ENCODE data around the gene ENDOV.

DNA sequence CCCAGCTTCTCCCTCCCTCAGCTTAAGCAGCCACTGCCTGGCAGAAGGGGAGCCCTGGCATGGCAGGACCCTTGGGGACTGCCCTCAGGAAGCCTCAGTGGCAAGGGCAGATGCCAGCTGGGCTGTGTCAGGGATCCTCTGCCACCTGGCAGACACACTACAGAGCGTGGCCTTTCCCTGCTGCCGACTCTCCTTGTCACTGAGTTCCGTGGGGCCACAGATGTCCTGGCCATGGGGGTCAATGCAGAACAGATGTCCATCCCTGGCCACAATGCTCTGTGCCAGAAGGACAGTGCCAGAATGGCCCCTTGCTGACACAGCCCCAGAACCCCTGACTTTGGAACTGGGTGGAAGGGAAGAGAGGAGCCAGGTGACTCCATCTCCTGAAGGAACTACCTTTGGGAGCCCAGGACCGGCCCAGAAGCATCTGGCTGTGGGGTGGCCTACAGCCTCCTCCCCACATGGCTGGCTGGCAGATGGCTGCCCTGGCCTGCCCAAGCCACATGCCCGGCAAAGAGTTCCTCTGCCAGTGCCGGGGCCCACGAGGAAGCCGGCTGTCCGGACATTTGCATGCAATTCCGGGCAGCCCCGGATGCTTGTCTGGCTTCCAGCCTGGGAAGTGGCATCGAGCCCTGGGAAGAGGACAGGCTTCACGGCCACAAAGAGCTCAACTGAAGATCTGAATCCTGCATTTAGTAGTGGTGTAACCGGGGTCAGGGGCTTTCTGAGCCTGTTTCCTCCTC, 37.4 kb downstream of the ENDOV start:
- TF ChIP-seq EZH2 (IDR thresholded peaks at IDR 0.05) (no peak), POLR2AphosphoS5 (IDR thresholded peaks at IDR 0.05; ENCODE audit: borderline replicate concordance, low read depth, low read length) (no peak), FOXP2 (optimal IDR thresholded peaks at IDR 0.05; ENCODE audit: control extremely low read depth, extremely low read length, insufficient read depth) (no peak)

All from SK-N-MC (cell line).